NCI-H2196 (cell line): ENCODE results near the gene NRL.

ENCODE experiments used
- DNase-seq: peaks from one replicate; lab custom pipeline; 2025; ENCODE audit not compliant: unreplicated experiment; lab: John Stamatoyannopoulos, UW

NRL gene

GRCh38 chr14:24068711-24069410 is 45.9 kb downstream of the NRL start:
- no peak for DNase-seq

DNA sequence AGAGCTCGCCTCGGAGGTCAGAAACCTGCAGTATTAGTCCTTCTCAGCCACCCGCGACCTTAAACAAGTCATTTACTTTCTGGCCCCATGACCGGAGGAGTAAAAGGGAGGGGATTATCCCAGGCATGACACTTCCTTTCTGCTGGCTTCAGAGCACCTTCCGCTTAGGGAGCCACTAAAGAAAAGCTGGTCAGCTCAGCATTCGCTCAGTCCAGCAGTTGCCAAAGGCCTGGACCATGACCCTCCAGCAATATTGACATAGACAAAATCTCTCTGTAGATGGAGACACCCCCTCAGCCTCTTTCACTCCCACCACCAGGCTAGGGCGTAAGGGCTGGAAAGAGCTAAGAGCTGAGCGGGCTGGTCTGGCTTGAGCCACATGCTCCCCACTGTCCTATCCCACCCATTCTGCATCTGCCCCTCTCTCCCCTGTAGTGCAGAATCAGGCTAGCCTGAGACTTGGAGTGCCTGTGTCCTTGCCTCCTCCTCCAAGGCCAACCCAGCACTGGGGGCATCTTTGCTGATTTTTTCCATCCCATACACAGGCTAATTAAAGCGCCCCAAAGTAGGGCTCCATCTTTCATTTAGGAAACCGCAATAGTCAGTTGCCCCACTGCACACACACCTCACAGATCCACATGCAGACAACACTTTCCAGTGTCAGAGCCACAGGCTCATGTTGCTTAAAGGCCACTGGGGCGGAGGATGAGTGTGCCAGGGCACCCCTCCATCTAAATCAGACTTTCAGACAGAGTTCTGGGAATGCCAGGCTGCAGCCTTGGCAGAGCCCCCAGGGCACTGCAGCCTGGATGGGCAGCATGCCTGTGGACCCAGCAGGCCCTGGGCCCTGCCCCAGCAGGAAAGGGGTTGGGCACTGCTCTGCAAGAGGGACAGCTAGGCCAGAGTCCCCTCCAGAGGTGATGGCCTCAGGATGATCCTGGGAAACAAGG is 47.3 kb downstream of the NRL start:
- DNase-seq = no peak

DNA sequence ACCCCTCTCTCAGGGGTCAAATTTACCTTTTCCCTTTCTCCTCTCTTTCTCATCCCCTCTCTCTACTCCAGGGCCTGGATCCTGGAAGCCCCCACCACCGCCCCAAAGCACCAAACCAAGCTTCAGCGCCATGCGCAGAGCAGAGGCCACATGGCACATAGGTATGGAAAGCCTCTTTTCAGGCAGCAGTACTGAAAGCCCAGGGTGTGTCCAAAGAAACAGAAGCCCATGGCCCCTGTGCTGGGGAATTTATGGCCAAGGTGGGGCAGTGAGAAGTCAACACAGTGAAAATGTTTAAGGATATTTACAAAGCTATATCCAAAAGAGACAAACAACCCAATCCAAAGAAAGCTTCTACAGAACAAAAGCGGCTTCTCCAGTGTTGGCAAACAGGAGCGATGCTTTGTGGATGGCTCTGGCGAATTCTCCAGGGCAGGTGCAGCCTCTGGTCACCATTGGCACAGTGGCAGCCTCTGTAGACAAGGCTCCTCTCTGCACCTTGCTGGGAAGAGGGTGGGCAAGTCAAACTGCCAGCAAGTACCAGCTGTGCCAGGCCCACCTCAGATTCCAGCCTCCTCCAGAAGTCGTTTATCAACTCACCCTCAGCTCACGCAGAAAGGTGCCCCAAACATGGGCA is 48.1 kb downstream of the NRL start:
- no peak for DNase-seq

GRCh38 chr14:24065408-24065807 is 49.3 kb downstream of the NRL start:
- DNase-seq = no peak

DNA sequence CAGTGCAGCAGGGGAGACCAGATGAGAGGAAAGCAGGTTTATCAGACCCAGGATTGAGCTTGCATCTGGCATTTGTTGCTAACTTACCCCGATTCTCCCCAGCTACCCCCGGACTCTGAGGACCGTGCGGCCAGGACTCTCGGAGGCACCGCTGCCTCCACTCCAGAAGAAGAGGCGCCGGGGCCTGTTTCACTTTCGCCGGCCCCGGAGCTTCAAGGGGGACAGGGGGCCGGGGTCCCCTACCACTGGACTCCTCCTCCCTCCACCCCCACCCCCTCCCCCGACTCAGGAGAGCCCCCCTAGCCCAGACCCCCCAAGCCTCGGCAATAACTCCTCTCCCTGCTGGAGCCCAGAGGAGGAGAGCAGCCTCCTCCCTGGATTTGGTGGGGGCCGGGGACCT is 49.9 kb downstream of the NRL start:
- no peak for DNase-seq

- no peak for DNase-seq
Observed at GRCh38 chr14:24064091-24064795, 50.5 kb downstream of the NRL start.

GRCh38 chr14:24063263-24063836 is 51.4 kb downstream of the NRL start:
- no peak for DNase-seq

- DNase-seq = no peak
Observed at GRCh38 chr14:24062216-24062980, 52.4 kb downstream of the NRL start.

GRCh38 chr14:24060984-24061913 is 53.5 kb downstream of the NRL start:
- DNase-seq = no peak

- DNase-seq = no peak
Observed at GRCh38 chr14:24060443-24060842, 54.3 kb downstream of the NRL start.

DNA sequence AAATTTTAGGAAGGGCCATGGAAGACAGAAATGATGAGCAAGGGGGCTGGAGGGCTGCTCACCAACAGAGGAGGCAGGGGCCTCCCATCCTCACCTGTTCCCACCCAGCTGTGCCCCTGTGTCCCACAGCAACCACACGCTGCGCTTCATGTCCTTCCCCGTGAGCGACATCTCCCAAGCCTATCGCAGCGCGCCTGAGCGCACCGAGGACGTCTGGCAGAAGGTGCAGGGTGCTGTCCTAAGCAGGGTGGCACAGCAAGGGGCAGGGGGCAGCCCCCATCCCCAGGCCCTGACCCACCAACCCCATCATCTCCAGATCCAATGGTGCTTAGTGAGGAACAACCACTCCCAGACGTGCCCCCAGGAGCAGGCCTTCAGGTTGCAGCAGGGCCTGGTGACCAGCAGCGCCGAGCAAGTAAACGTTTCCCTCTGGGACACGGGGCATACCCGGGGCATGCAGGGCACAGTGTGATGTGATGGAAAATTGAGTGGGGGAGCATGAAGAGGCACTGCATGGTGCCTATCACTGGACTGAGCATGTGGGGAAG is 54.8 kb downstream of the NRL start:
- DNase-seq = no peak

DNA sequence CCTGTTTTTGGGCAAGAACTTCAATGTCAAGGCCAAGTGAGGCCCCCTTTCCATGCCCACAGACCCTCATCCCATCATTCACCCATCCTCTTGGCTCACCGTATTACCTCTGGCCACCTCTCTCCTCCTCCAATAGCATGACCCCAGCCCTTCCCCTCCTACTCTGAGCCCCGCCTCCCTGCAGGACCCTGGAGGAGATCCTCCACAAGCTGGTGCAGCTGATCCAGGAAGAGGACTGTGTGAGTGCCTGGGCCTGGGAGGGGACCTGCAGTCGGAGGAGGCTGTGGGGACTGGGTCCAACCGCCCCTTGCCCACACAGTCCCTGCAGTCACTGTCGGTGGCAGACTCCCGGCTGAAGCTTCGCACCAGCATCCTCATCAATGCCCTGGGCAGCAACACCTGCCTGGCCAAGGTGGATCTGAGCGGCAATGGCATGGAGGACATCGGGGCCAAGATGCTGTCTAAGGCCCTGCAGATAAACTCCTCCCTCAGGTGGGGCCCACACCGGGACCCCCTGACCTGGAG is 55.7 kb downstream of the NRL start:
- no peak for DNase-seq

- peak; percentile 82 for DNase-seq
Observed at GRCh38 chr14:24058260-24058950, 56.3 kb downstream of the NRL start.

GRCh38 chr14:24057867-24058259 is 56.9 kb downstream of the NRL start:
- no peak for DNase-seq

- no peak for DNase-seq
Observed at GRCh38 chr14:24057271-24057670, 57.5 kb downstream of the NRL start.

DNA sequence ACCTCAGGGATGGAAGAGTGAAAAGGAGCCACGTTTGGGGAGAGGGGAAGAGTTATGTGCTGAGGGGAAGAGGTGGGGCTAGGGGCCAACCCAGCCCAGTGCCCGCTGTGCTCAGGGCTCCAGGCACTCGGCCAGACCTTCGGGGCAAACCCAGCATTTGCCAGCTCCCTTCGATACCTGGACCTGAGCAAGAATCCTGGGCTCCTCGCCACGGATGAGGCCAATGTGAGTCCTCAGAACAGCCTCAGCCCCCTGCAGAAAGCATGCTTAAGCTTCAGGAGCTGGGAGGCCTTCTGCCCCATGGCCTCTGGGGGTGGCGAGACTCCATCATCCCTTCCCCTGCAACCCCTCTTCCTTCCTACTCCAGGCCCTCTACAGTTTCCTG is 58.0 kb downstream of the NRL start:
- DNase-seq = no peak

DNA sequence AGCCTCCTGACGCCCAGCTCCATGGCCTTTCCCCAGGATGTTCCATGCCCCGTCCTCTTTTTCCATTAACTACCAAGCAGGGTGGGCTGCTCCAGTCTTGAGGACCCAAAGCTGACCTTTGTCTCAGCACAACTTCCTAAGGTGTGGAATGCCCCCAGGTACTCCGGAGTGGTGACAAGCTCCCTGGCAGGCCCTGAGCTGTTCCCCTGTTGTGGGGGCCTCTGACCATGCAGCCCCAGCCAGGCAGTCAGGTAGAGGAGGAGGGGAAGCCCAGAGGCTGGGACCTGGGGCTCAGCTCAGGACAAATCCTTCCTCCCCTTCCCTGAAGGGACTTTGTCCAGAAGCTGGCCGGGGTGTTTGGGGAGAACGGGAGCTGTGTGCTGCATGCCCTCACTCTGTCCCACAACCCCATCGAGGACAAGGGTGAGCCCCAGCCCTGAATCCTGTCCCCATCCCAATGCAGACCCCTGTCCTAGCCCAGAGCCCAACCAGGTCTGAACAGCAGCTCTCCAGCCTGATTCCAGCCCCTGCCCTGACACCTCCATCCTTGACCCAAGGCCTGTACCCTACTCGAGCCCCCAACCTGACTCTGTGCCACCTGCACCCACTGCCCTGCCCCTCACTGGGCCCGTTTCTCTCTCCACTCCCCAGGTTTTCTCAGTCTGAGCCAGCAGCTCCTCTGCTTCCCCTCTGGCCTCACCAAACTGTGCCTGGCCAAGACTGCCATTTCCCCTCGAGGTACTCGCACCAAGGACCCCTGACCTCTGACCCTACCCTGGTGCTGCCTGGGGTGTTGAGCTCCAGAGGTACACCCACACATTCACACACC is 58.6 kb downstream of the NRL start:
- no peak for DNase-seq
